H1 (cell line): Measurements from ENCODE around the gene BCAR1. TPM values are rescaled to one million over a fixed set of nuclear protein-coding genes. Genes with fewer than 3 reads are reported as not detected.
A peak's percentile ranks its signal among the peaks of the same experiment; 100 is the strongest.

Experiments used
- CTCF ChIP-seq, 3 experiments: IDR thresholded peaks; 1 replicate in 2 of 3; 2 replicates in 1 of 3; pipeline versions ENCODE4 v1.5.1 to v1.6.1; 2011; ENCODE audit warnings: low read length in 3 of 3, mild to moderate bottlenecking in 3 of 3, inconsistent platforms in 2 of 3, low read depth in 1 of 3, moderate library complexity in 1 of 3; ENCODE audit not compliant: insufficient read depth in 1 of 3; ENCODE audit errors: control extremely low read depth in 1 of 3
- RXRA ChIP-seq: IDR thresholded peaks from 2 replicates; pipeline ENCODE4 v1.6.1; 2011; ENCODE audit warnings: low read depth, mild to moderate bottlenecking, low read length, moderate library complexity; ENCODE audit not compliant: insufficient read depth
- polyA plus RNA-seq, 7 experiments: library from polyadenylated mRNA; depleted of rRNA in 3 of 7; stranded (reverse) in 5 of 7; unstranded in 2 of 7; fragments of >200 nt in 5 of 7; fragments of 200-250 nt in 2 of 7; gene quantifications; 1 replicate in 5 of 7; 2 replicates in 1 of 7; 4 replicates in 1 of 7; pipeline versions ENCODE4 v1.2.1 to v1.2.3, GENCODE V29; 2011 to 2013; ENCODE audit warnings: missing spikeins in 2 of 7, mixed read lengths in 2 of 7
- total RNA-seq: library from RNA; stranded (reverse); fragmentation: NEBNext Ultra II Directional; extraction: Animal tissue kit (Norgen Biotek cat#: 25700); gene quantifications from 2 replicates; pipeline ENCODE4 v1.2.1, GENCODE V29; 2021

The BCAR1 gene
- total and polyA plus RNA-seq, 2 of the 8 experiments (the other 6 are each of a cell fraction or from before 2014, with no cell fraction given), result 59.8 to 105 TPM

GRCh38 chr16:75203667-75204409 is 47.6 kb downstream of the BCAR1 start (continued):
- TF ChIP-seq CTCF (IDR thresholded peaks at IDR 0.05; ENCODE audit: control extremely low read depth in 1 of 3, insufficient read depth in 1 of 3, low read depth in 1 of 3, low read length in 3 of 3) (0 out of 4 replicates have a peak, but pooled peaks of 1 of the 3 experiments have one; percentile 9), RXRA (no peak)
- TF ChIP-seq, all 59 proteins: peak for 2
